Astrocyte (in vitro differentiated cells and primary cell): ENCODE results near the gene MAP1LC3B. TPM values are rescaled to one million over a fixed set of nuclear protein-coding genes. Genes with fewer than 3 reads are reported as not detected.

Experiments
- DNase-seq: peaks from one replicate; pipeline ENCODE4 v3.0.0-alpha.2; 2010; ENCODE audit warnings: low read depth
- FAIRE-seq: peaks from 2 replicates; lab custom pipeline; 2011; peaks lifted over from hg19 to GRCh38; lab: Jason Lieb, UNC
- H2AFZ ChIP-seq: 2 replicates; pipeline ENCODE4 v1.6.0; 2012; ENCODE audit warnings: low read depth, low read length, inconsistent platforms
- H3K27ac ChIP-seq: 2 replicates; pipeline ENCODE4 v1.5.1; 2011; ENCODE audit warnings: low read depth, low read length, inconsistent platforms
- H3K27me3 ChIP-seq: 2 replicates; pipeline ENCODE4 v1.6.0; 2011; ENCODE audit warnings: low read length, inconsistent platforms; ENCODE audit not compliant: insufficient read depth
- H3K36me3 ChIP-seq: 2 replicates; pipeline ENCODE4 v1.5.1; 2011; ENCODE audit warnings: low read length, inconsistent platforms; ENCODE audit not compliant: insufficient read depth
- H3K4me1 ChIP-seq: 2 replicates; pipeline ENCODE4 v1.5.1; 2011; ENCODE audit warnings: low read length, inconsistent platforms; ENCODE audit not compliant: insufficient read depth
- H3K4me2 ChIP-seq: 2 replicates; pipeline ENCODE4 v1.6.0; 2012; ENCODE audit warnings: low read length, inconsistent platforms
- H3K4me3 ChIP-seq: 2 replicates; pipeline ENCODE4 v1.5.1; 2011; ENCODE audit warnings: low read depth, mild to moderate bottlenecking, low read length, inconsistent platforms; ENCODE audit not compliant: insufficient read depth
- H3K79me2 ChIP-seq: 2 replicates; pipeline ENCODE4 v1.6.0; 2012; ENCODE audit warnings: mild to moderate bottlenecking, low read length, inconsistent platforms; ENCODE audit not compliant: insufficient read depth
- H3K9ac ChIP-seq: 2 replicates; pipeline ENCODE4 v1.6.0; 2012; ENCODE audit warnings: mild to moderate bottlenecking, low read length, inconsistent platforms
- H3K9me3 ChIP-seq: 2 replicates; pipeline ENCODE4 v1.5.1; 2012; ENCODE audit warnings: low read depth, mild to moderate bottlenecking, low read length, inconsistent platforms; ENCODE audit not compliant: insufficient read depth
- H4K20me1 ChIP-seq: 2 replicates; pipeline ENCODE4 v1.6.0; 2012; ENCODE audit warnings: low read length, inconsistent platforms; ENCODE audit not compliant: insufficient read depth
- H3K27ac Mint-ChIP-seq: one replicate; pipeline ENCODE4 v1.8.0; 2021; ENCODE audit warnings: mild to moderate bottlenecking, mixed read lengths; ENCODE audit not compliant: unreplicated experiment
- H3K27me3 Mint-ChIP-seq: one replicate; pipeline ENCODE4 v1.8.0; 2021; ENCODE audit warnings: low read depth, mixed read lengths; ENCODE audit not compliant: unreplicated experiment
- H3K36me3 Mint-ChIP-seq: one replicate; pipeline ENCODE4 v1.8.0; 2021; ENCODE audit warnings: low read depth, mixed read lengths; ENCODE audit not compliant: unreplicated experiment
- H3K4me1 Mint-ChIP-seq: one replicate; pipeline ENCODE4 v1.8.0; 2021; ENCODE audit warnings: low read depth, mixed read lengths; ENCODE audit not compliant: unreplicated experiment
- H3K4me3 Mint-ChIP-seq: one replicate; pipeline ENCODE4 v1.8.0; 2021; ENCODE audit warnings: mild to moderate bottlenecking, moderate library complexity, mixed read lengths; ENCODE audit not compliant: unreplicated experiment
- H3K9me3 Mint-ChIP-seq: one replicate; pipeline ENCODE4 v1.8.0; 2021; ENCODE audit warnings: mild to moderate bottlenecking, mixed read lengths; ENCODE audit not compliant: unreplicated experiment
- EZH2 ChIP-seq: IDR thresholded peaks from 2 replicates; pipeline ENCODE4 v1.6.1; 2012; ENCODE audit warnings: mild to moderate bottlenecking, low read length, inconsistent platforms; ENCODE audit not compliant: insufficient read depth
- total RNA-seq: library from RNA; stranded (reverse); gene quantifications from 2 replicates; pipeline ENCODE4 v1.2.1, GENCODE V29; 2021
- TF ChIP-seq, protein P1 (sequence below): IDR thresholded peaks from 2 replicates; pipeline ENCODE4 v1.5.1; 2011; ENCODE audit warnings: low read depth, mild to moderate bottlenecking, inconsistent platforms, low read length, moderate library complexity; ENCODE audit not compliant: insufficient read depth

Gene MAP1LC3B
- total RNA-seq, 1 donor from 2014 or later: 221 TPM

DNA sequence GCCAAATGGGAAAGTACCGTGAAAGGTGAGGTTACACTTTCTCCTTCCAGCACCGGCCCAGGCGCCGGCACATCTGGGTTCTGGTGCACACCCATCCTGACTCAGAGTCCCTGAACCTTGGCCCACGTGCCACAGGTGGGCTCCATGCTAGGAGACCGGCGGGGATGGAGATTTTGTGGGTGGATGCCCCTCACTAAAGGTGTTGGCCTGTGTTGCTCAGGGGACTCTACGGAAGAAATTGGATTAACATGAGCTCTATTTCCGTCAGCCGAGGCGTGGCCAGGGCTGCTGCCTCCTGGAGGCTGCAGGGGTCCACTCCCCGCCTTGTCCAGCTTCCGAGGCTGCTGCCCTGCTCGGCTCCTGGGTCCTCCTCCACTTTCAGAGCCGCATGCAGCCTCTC is 39.3 kb upstream of the MAP1LC3B start:
- no peak overlapping the region for H3K9ac ChIP-seq
- H3K9me3 ChIP-seq: no peaks in the 10 kb centered on the region
- no peak for FAIRE-seq
- H3K4me1 ChIP-seq: peaks cover 9% of the 10 kb centered on the region
- no peak overlapping the region for H3K4me3 ChIP-seq
- Mint-ChIP-seq H3K4me1 (peaks cover 10% of the 10 kb centered on the region), H3K27ac (no peak overlapping the region), H3K36me3 (peaks cover 5% of the 10 kb centered on the region), H3K9me3 (no peaks in the 10 kb centered on the region), H3K27me3 (no peaks in the 10 kb centered on the region), H3K4me3 (no peak overlapping the region)
- H3K36me3 ChIP-seq: peaks cover 2% of the 10 kb centered on the region
- no peak overlapping the region for H3K27ac ChIP-seq
- no peak for DNase-seq
- H4K20me1 ChIP-seq: peaks cover 52% of the 10 kb centered on the region
- peaks cover 9% of the 10 kb centered on the region for H3K79me2 ChIP-seq
- no peak for TF ChIP-seq EZH2
- TF ChIP-seq, protein P1, sequence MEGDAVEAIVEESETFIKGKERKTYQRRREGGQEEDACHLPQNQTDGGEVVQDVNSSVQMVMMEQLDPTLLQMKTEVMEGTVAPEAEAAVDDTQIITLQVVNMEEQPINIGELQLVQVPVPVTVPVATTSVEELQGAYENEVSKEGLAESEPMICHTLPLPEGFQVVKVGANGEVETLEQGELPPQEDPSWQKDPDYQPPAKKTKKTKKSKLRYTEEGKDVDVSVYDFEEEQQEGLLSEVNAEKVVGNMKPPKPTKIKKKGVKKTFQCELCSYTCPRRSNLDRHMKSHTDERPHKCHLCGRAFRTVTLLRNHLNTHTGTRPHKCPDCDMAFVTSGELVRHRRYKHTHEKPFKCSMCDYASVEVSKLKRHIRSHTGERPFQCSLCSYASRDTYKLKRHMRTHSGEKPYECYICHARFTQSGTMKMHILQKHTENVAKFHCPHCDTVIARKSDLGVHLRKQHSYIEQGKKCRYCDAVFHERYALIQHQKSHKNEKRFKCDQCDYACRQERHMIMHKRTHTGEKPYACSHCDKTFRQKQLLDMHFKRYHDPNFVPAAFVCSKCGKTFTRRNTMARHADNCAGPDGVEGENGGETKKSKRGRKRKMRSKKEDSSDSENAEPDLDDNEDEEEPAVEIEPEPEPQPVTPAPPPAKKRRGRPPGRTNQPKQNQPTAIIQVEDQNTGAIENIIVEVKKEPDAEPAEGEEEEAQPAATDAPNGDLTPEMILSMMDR: no peak
- H2AFZ ChIP-seq: no peak overlapping the region
- no peaks in the 10 kb centered on the region for H3K27me3 ChIP-seq
- no peak overlapping the region for H3K4me2 ChIP-seq

DNA sequence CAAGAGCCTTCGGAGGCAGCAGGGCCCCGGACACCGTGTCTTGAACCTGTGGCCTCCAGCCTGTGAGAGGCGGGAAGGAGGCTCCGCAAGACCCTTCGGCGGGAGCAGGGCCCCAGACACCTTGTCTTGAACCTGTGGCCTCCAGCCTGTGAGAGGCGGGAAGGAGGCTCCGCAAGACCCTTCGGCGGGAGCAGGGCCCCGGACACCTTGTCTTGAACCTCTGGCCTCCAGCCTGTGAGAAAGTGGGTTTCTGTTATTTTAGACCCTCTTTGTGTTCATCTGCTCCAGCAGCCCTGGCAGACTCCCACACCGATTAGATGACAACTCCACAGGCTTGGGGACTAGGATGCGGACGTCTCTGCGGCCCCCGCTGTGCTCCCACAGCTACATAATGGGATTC is 38.5 kb upstream of the MAP1LC3B start:
- peaks cover 9% of the 10 kb centered on the region for H3K36me3 Mint-ChIP-seq
- H3K4me1 Mint-ChIP-seq: peaks cover 10% of the 10 kb centered on the region
- H3K27me3 ChIP-seq: no peaks in the 10 kb centered on the region
- H3K9me3 Mint-ChIP-seq: no peaks in the 10 kb centered on the region
- H3K4me2 ChIP-seq: no peak overlapping the region
- no peak for TF ChIP-seq EZH2
- TF ChIP-seq, protein P1: no peak
- no peak for DNase-seq
- no peak overlapping the region for H3K4me3 Mint-ChIP-seq
- H3K4me3 ChIP-seq: no peak overlapping the region
- no peaks in the 10 kb centered on the region for H3K9me3 ChIP-seq
- no peak overlapping the region for H3K9ac ChIP-seq
- peaks cover under 1% of the 10 kb centered on the region for H3K79me2 ChIP-seq
- H3K27ac Mint-ChIP-seq: no peak overlapping the region
- no peak overlapping the region for H3K27ac ChIP-seq
- peaks cover 44% of the 10 kb centered on the region for H4K20me1 ChIP-seq
- H2AFZ ChIP-seq: no peak overlapping the region
- peaks cover 8% of the 10 kb centered on the region for H3K36me3 ChIP-seq
- H3K27me3 Mint-ChIP-seq: no peaks in the 10 kb centered on the region
- H3K4me1 ChIP-seq: peaks cover 9% of the 10 kb centered on the region
- no peak for FAIRE-seq

DNA sequence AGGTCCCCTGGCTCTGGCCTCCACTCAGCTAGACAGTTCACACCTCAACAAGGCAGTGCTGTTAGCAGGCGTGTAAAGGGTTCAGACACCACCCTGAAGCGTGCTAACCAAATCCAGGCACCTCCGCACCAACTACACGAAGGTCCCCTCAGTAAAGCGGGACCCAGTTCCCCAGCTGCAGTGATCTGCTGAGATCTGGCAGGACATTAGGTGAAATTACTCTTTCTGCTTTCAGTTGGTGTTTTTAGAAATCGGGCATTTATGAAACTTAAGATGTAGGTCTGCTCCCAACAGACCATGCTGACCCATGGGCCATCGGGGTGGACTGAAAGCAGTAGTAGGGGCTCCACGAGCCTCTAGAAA is 35.7 kb upstream of the MAP1LC3B start:
- FAIRE-seq: no peak
- peaks cover 38% of the 10 kb centered on the region for H4K20me1 ChIP-seq

More for the DNA sequence above, 35.7 kb upstream of the MAP1LC3B start:
- H3K4me1 ChIP-seq: no peaks in the 10 kb centered on the region
- no peak overlapping the region for H2AFZ ChIP-seq
- TF ChIP-seq EZH2: no peak
- TF ChIP-seq, protein P1: no peak
- H3K4me3 ChIP-seq: no peak overlapping the region
- Mint-ChIP-seq H3K27ac (no peak overlapping the region), H3K36me3 (peaks cover 19% of the 10 kb centered on the region), H3K27me3 (no peaks in the 10 kb centered on the region), H3K9me3 (no peaks in the 10 kb centered on the region), H3K4me1 (peaks cover 5% of the 10 kb centered on the region), H3K4me3 (no peak overlapping the region)
- peaks cover 12% of the 10 kb centered on the region for H3K79me2 ChIP-seq
- no peak for DNase-seq
- H3K9me3 ChIP-seq: no peaks in the 10 kb centered on the region
- H3K27me3 ChIP-seq: no peaks in the 10 kb centered on the region
- H3K36me3 ChIP-seq: peaks cover 12% of the 10 kb centered on the region
- H3K9ac ChIP-seq: no peak overlapping the region
- H3K4me2 ChIP-seq: no peak overlapping the region
- H3K27ac ChIP-seq: no peak overlapping the region
